ENCODE measurements around the gene XAF1.
"Not testable (repeated sequence)": the region's sequence is repeated elsewhere in the genome, so short reads cannot be mapped to it uniquely, and the experiment has no call there.

Gene XAF1

GRCh38 chr17:6755731-6756184, at the start of gene XAF1:
XAF1 (plus strand) TSS chr17:6756046; CDS start chr17:6756079, 33 bp downstream.
- peak in 10 of 42 donors; percentile 19 to 61 (median 29) for DNase-seq
- intact Hi-C loops (cut with DNase I), result no loop called here

GRCh38 chr17:6706499-6706898, 49.3 kb upstream of the XAF1 start:
- peak in 1 of 42 donors; percentile 9 for DNase-seq
- intact Hi-C loops (cut with DNase I), result no loop called here

GRCh38 chr17:6706996-6707395, 48.9 kb upstream of the XAF1 start:
- DNase-seq, result peak in 2 of 42 donors; percentile 4 to 5
- intact Hi-C loops (cut with DNase I), result no loop called here

GRCh38 chr17:6708357-6708961, 47.4 kb upstream of the XAF1 start:
- intact Hi-C loops (cut with DNase I), result no loop called here
- peak in 3 of 42 donors; percentile 6 to 18 (median 12) for DNase-seq

- intact Hi-C loops (cut with DNase I), result no loop called here
- DNase-seq, result peak in 4 of 42 donors; percentile 14 to 47 (median 19)
Measured at GRCh38 chr17:6710317-6710716, 45.5 kb upstream of the XAF1 start.

- intact Hi-C loops (cut with DNase I), result no loop called here
Measured at GRCh38 chr17:6711081-6711674, 44.7 kb upstream of the XAF1 start.

GRCh38 chr17:6711681-6712057, 44.2 kb upstream of the XAF1 start:
- DNase-seq, result no peak
- intact Hi-C loops (cut with DNase I), result no loop called here

More at GRCh38 chr17:6711081-6711674, 44.7 kb upstream of the XAF1 start:
- peak in 33 of 42 donors; percentile 13 to 73 (median 33) for DNase-seq

- peak; percentile 8 to 81 (median 58) for DNase-seq
- intact Hi-C loops (cut with DNase I), result no loop called here
Measured at GRCh38 chr17:6712058-6712853, 43.6 kb upstream of the XAF1 start.

- DNase-seq, result no peak
- intact Hi-C loops (cut with DNase I), result no loop called here
Measured at GRCh38 chr17:6712854-6713129, 43.1 kb upstream of the XAF1 start.

- intact Hi-C loops (cut with DNase I), result no loop called here
- DNase-seq, result peak in 26 of 42 donors; percentile 8 to 67 (median 28)
Measured at GRCh38 chr17:6713130-6713917, 42.5 kb upstream of the XAF1 start, which contains the start of gene SLC13A5. SLC13A5 (minus strand) TSS chr17:6713369; CDS start chr17:6713333, 36 bp downstream.

- DNase-seq, result peak in 1 of 42 donors; percentile 30
- intact Hi-C loops (cut with DNase I), result no loop called here
Measured at GRCh38 chr17:6713918-6714271, 42.0 kb upstream of the XAF1 start.

- DNase-seq, result peak in 1 of 42 donors; percentile 12
- intact Hi-C loops (cut with DNase I), result no loop called here
Measured at GRCh38 chr17:6714315-6714874, 41.5 kb upstream of the XAF1 start.

GRCh38 chr17:6716736-6717135, 39.1 kb upstream of the XAF1 start:
- intact Hi-C loops (cut with DNase I), result no loop called here
- no peak for DNase-seq

- intact Hi-C loops (cut with DNase I), result no loop called here
- no peak for DNase-seq
Measured at GRCh38 chr17:6721744-6722143, 34.1 kb upstream of the XAF1 start.

- no peak for DNase-seq
- intact Hi-C loops (cut with DNase I), result no loop called here
Measured at GRCh38 chr17:6724009-6724408, 31.8 kb upstream of the XAF1 start.

GRCh38 chr17:6729531-6729930, 26.3 kb upstream of the XAF1 start:
- intact Hi-C loops (cut with DNase I), result no loop called here

GRCh38 chr17:6746665-6747064, 9.2 kb upstream of the XAF1 start:
- DNase-seq; intact Hi-C loops (cut with DNase I): not testable (repeated sequence)

More at GRCh38 chr17:6729531-6729930, 26.3 kb upstream of the XAF1 start:
- no peak for DNase-seq

- DNase-seq, result no peak
- intact Hi-C loops (cut with DNase I), result no loop called here
Measured at GRCh38 chr17:6748617-6749016, 7.2 kb upstream of the XAF1 start.

- intact Hi-C loops (cut with DNase I), result no loop called here
Measured at GRCh38 chr17:6749519-6749918, 6.3 kb upstream of the XAF1 start.

More at GRCh38 chr17:6749519-6749918, 6.3 kb upstream of the XAF1 start:
- DNase-seq, result no peak
